H1 (cell line): ENCODE data around the gene STIM2. TPM values are rescaled to one million over a fixed set of nuclear protein-coding genes. Genes with fewer than 3 reads are reported as not detected.

Source experiments
- CTCF ChIA-PET: fragments of 300-600 bp; sonication (Branson Sonifier 250); formaldehyde crosslinking; loops from one replicate; lab custom pipeline; 2021; ENCODE audit not compliant: partially characterized antibody; lab: Charles Lee
- POLR2A ChIA-PET: fragments of 300-600 bp; sonication (Branson Sonifier 250); formaldehyde crosslinking; loops from one replicate; lab custom pipeline; 2021; ENCODE audit warnings: inconsistent platforms; ENCODE audit not compliant: partially characterized antibody; lab: Charles Lee
- DNase-seq, 2 experiments: peaks; one replicate each; pipeline versions ENCODE4 v3.0.0 to v3.0.0-alpha.2; 2010 to 2022; ENCODE audit warnings: low spot score in 2 of 2, low read depth in 1 of 2, mixed read lengths in 1 of 2
- FAIRE-seq: peaks from 2 replicates; lab custom pipeline; 2011; peaks lifted over from hg19 to GRCh38; lab: Jason Lieb, UNC
- H2AFZ ChIP-seq: 2 replicates; pipeline ENCODE4 v1.8.1; 2012; ENCODE audit warnings: low read length, inconsistent platforms
- H2AK5ac ChIP-seq: 2 replicates; pipeline ENCODE4 v1.6.1; 2013; ENCODE audit warnings: low read depth, low read length
- H2BK120ac ChIP-seq: replicated peaks from 2 replicates; pipeline ENCODE3; 2013; ENCODE audit warnings: low read depth, low read length, inconsistent platforms
- H2BK12ac ChIP-seq: 2 replicates; pipeline ENCODE4 v1.6.1; 2013; ENCODE audit warnings: low read depth, low read length
- H2BK15ac ChIP-seq: 2 replicates; pipeline ENCODE4 v1.6.1; 2013; ENCODE audit warnings: low read length
- H2BK20ac ChIP-seq: 2 replicates; pipeline ENCODE4 v1.6.1; 2013; ENCODE audit warnings: low read length
- H2BK5ac ChIP-seq: 2 replicates; pipeline ENCODE4 v1.6.1; 2013; ENCODE audit warnings: low read depth, low read length
- H3K14ac ChIP-seq: 2 replicates; pipeline ENCODE4 v1.6.1; 2013; ENCODE audit warnings: inconsistent platforms; ENCODE audit not compliant: insufficient read length
- H3K18ac ChIP-seq: 2 replicates; pipeline ENCODE4 v1.6.1; 2013; ENCODE audit warnings: low read length; ENCODE audit errors: extremely low read depth
- H3K23ac ChIP-seq: 2 replicates; pipeline ENCODE4 v1.6.1; 2013; ENCODE audit warnings: inconsistent platforms; ENCODE audit not compliant: insufficient read length
- H3K23me2 ChIP-seq: 2 replicates; pipeline ENCODE4 v1.6.1; 2013; ENCODE audit warnings: low read depth, low read length
- H3K27ac ChIP-seq: 2 replicates; pipeline ENCODE4 v1.6.1; 2011; ENCODE audit warnings: low read depth, low read length, inconsistent platforms
- H3K27me3 ChIP-seq, 4 experiments: replicated peaks in 1 of 4; 1 replicate in 1 of 4; 2 replicates in 3 of 4; pipeline versions ENCODE4 v1.6.1 to v1.8.1; 2011 to 2013; ENCODE audit warnings: low read length in 3 of 4, mild to moderate bottlenecking in 3 of 4, inconsistent platforms in 2 of 4, mixed read lengths in 2 of 4, moderate library complexity in 1 of 4; ENCODE audit not compliant: control insufficient read depth in 3 of 4, insufficient read depth in 3 of 4; ENCODE audit errors: extremely low read depth in 1 of 4
- H3K36me3 ChIP-seq, 4 experiments: 2 replicates each; pipeline versions ENCODE4 v1.6.1 to v1.8.1; 2011 to 2013; ENCODE audit warnings: mild to moderate bottlenecking in 4 of 4, low read length in 3 of 4, moderate library complexity in 2 of 4, control low read depth in 1 of 4, inconsistent platforms in 1 of 4; ENCODE audit not compliant: insufficient read depth in 4 of 4, control insufficient read depth in 2 of 4
- H3K4ac ChIP-seq: replicated peaks from 2 replicates; pipeline ENCODE3; 2013; ENCODE audit warnings: low read length, low read depth, mixed read lengths, inconsistent platforms; ENCODE audit not compliant: insufficient read length
- H3K4me1 ChIP-seq, 4 experiments: replicated peaks in 1 of 4; 1 replicate in 1 of 4; 2 replicates in 3 of 4; pipeline versions ENCODE4 v1.6.1 to v1.8.1; 2011 to 2013; ENCODE audit warnings: low read length in 3 of 4, inconsistent platforms in 2 of 4, mixed read lengths in 1 of 4; ENCODE audit not compliant: insufficient read depth in 4 of 4, control insufficient read depth in 3 of 4
- H3K4me2 ChIP-seq, 2 experiments: 2 replicates each; pipeline versions ENCODE4 v1.6.1 to v1.8.1; 2011 to 2013; ENCODE audit warnings: low read depth in 2 of 2, low read length in 2 of 2, control low read depth in 1 of 2, inconsistent platforms in 1 of 2, mild to moderate bottlenecking in 1 of 2; ENCODE audit not compliant: insufficient read depth in 1 of 2
- H3K4me3 ChIP-seq, 4 experiments: fragments of 200-600, 300-600 bp in 1 of 4; sonication (generic), shearing (Covaris generic), sonication (Bioruptor Twin) in 1 of 4; 2 replicates each; pipeline versions ENCODE4 v1.5.1 to v1.8.1; 2011 to 2016; ENCODE audit warnings: low read length in 4 of 4, low read depth in 3 of 4, control low read depth in 2 of 4, inconsistent platforms in 2 of 4, mild to moderate bottlenecking in 2 of 4, mixed read lengths in 1 of 4, moderate library complexity in 1 of 4; ENCODE audit not compliant: insufficient read depth in 2 of 4; ENCODE audit errors: extremely low read depth in 1 of 4
- H3K56ac ChIP-seq: replicated peaks from 2 replicates; pipeline ENCODE3; 2013; ENCODE audit warnings: low read depth, mild to moderate bottlenecking, mixed read lengths, low read length, inconsistent platforms; ENCODE audit not compliant: insufficient read length
- H3K79me1 ChIP-seq: 2 replicates; pipeline ENCODE4 v1.6.1; 2013; ENCODE audit warnings: low read depth, low read length, control low read depth
- H3K79me2 ChIP-seq, 2 experiments: 2 replicates each; pipeline versions ENCODE4 v1.6.1 to v1.8.1; 2012 to 2013; ENCODE audit warnings: low read length in 2 of 2, mild to moderate bottlenecking in 2 of 2, inconsistent platforms in 1 of 2; ENCODE audit not compliant: insufficient read depth in 2 of 2, control insufficient read depth in 1 of 2
- H3K9ac ChIP-seq, 4 experiments: replicated peaks in 1 of 4; 1 replicate in 1 of 4; 2 replicates in 3 of 4; pipeline versions ENCODE4 v1.6.1 to v1.8.1; 2011 to 2013; ENCODE audit warnings: low read depth in 3 of 4, low read length in 3 of 4, control low read depth in 2 of 4, mild to moderate bottlenecking in 2 of 4, moderate library complexity in 2 of 4, inconsistent platforms in 1 of 4; ENCODE audit errors: extremely low read depth in 1 of 4
- H3K9me3 ChIP-seq, 2 experiments: 2 replicates each; pipeline versions ENCODE4 v1.6.1 to v1.8.1; 2012 to 2013; ENCODE audit warnings: mild to moderate bottlenecking in 2 of 2, moderate library complexity in 2 of 2, control low read depth in 1 of 2, inconsistent platforms in 1 of 2, low read depth in 1 of 2, low read length in 1 of 2, mixed read lengths in 1 of 2; ENCODE audit not compliant: insufficient read depth in 2 of 2
- H4K20me1 ChIP-seq, 2 experiments: replicated peaks in 1 of 2; 2 replicates each; pipeline versions ENCODE3 to v1.8.1; 2011 to 2013; ENCODE audit warnings: inconsistent platforms in 2 of 2, low read length in 2 of 2, mild to moderate bottlenecking in 1 of 2; ENCODE audit not compliant: insufficient read depth in 2 of 2, control insufficient read depth in 1 of 2
- H4K5ac ChIP-seq: 2 replicates; pipeline ENCODE4 v1.6.1; 2013; ENCODE audit warnings: low read length, low read depth, mixed read lengths, inconsistent platforms; ENCODE audit not compliant: insufficient read length
- H4K8ac ChIP-seq: 2 replicates; pipeline ENCODE4 v1.8.0; 2013; ENCODE audit warnings: mild to moderate bottlenecking, moderate library complexity, low read length, inconsistent platforms; ENCODE audit not compliant: insufficient read depth; ENCODE audit errors: extremely low read depth
- H4K91ac ChIP-seq: replicated peaks from 2 replicates; pipeline ENCODE3; 2013; ENCODE audit warnings: low read length, mixed read lengths, inconsistent platforms; ENCODE audit not compliant: insufficient read length
- CTCF ChIP-seq, 3 experiments: IDR thresholded peaks; 1 replicate in 2 of 3; 2 replicates in 1 of 3; pipeline versions ENCODE4 v1.5.1 to v1.6.1; 2011; ENCODE audit warnings: low read length in 3 of 3, mild to moderate bottlenecking in 3 of 3, inconsistent platforms in 2 of 3, low read depth in 1 of 3, moderate library complexity in 1 of 3; ENCODE audit not compliant: insufficient read depth in 1 of 3; ENCODE audit errors: control extremely low read depth in 1 of 3
- EP300 ChIP-seq, 2 experiments: IDR thresholded peaks; 1 replicate in 1 of 2; 2 replicates in 1 of 2; pipeline ENCODE4 v1.6.1; 2011 to 2012; ENCODE audit warnings: low read depth in 2 of 2, low read length in 2 of 2, mild to moderate bottlenecking in 2 of 2, borderline replicate concordance in 1 of 2, inconsistent platforms in 1 of 2, moderate library complexity in 1 of 2
- GTF2F1 ChIP-seq: IDR thresholded peaks from 2 replicates; pipeline ENCODE4 v1.6.1; 2012; ENCODE audit warnings: low read depth, low read length, improper control_type of control experiment, borderline replicate concordance
- HDAC2 ChIP-seq, 2 experiments: fragments of 300-600 bp in 1 of 2; sonication (generic) in 1 of 2; IDR thresholded peaks; 2 replicates each; pipeline ENCODE4 v1.6.1; 2011 to 2012; ENCODE audit warnings: low read depth in 2 of 2, low read length in 2 of 2, mild to moderate bottlenecking in 2 of 2, moderate library complexity in 2 of 2, borderline replicate concordance in 1 of 2, inconsistent platforms in 1 of 2
- HDAC6 ChIP-seq: IDR thresholded peaks from one replicate; pipeline ENCODE4 v1.7.1; 2012; ENCODE audit warnings: low read depth, mild to moderate bottlenecking, inconsistent platforms, low read length, moderate library complexity
- JUN ChIP-seq: IDR thresholded peaks from 2 replicates; pipeline ENCODE4 v1.6.1; 2011; ENCODE audit warnings: low read depth, mild to moderate bottlenecking, improper control_type of control experiment, low read length
- MAFK ChIP-seq: IDR thresholded peaks from 2 replicates; pipeline ENCODE4 v1.6.1; 2012; ENCODE audit warnings: low read depth, mild to moderate bottlenecking, improper control_type of control experiment, low read length
- RXRA ChIP-seq: IDR thresholded peaks from 2 replicates; pipeline ENCODE4 v1.6.1; 2011; ENCODE audit warnings: low read depth, mild to moderate bottlenecking, low read length, moderate library complexity; ENCODE audit not compliant: insufficient read depth
- SIRT6 ChIP-seq: IDR thresholded peaks from one replicate; pipeline ENCODE4 v1.7.1; 2012; ENCODE audit warnings: low read length, inconsistent platforms
- SP1 ChIP-seq: IDR thresholded peaks from 2 replicates; pipeline ENCODE4 v1.6.1; 2011; ENCODE audit warnings: low read depth, low read length
- SP2 ChIP-seq: IDR thresholded peaks from 2 replicates; pipeline ENCODE4 v1.6.1; 2012; ENCODE audit warnings: mild to moderate bottlenecking, low read length, inconsistent platforms
- TCF12 ChIP-seq: IDR thresholded peaks from 2 replicates; pipeline ENCODE4 v1.6.1; 2011; ENCODE audit warnings: low read depth, mild to moderate bottlenecking, low read length
- WGBS, 2 experiments: shearing (Covaris generic) in 1 of 2; methylation state at CpG; one replicate each; pipeline versions ENCODE4 v1.1.6 to v1.1.7; 2013 to 2015; ENCODE audit warnings: low lambda C conversion rate in 2 of 2, mixed read lengths in 2 of 2, inconsistent platforms in 1 of 2, low coverage in 1 of 2, missing lambda C conversion rate in 1 of 2; ENCODE audit not compliant: insufficient replicate concordance in 2 of 2, insufficient coverage in 1 of 2, insufficient read length in 1 of 2; ENCODE audit errors: extremely low coverage in 1 of 2, missing lambda C conversion rate in 1 of 2; 5-methylcytosine and 5-hydroxymethylcytosine counted together
- polyA plus RNA-seq, 7 experiments: library from polyadenylated mRNA; depleted of rRNA in 3 of 7; stranded (reverse) in 5 of 7; unstranded in 2 of 7; fragments of >200 nt in 5 of 7; fragments of 200-250 nt in 2 of 7; gene quantifications; 1 replicate in 5 of 7; 2 replicates in 1 of 7; 4 replicates in 1 of 7; pipeline versions ENCODE4 v1.2.1 to v1.2.3, GENCODE V29; 2011 to 2013; ENCODE audit warnings: missing spikeins in 2 of 7, mixed read lengths in 2 of 7
- total RNA-seq: library from RNA; stranded (reverse); fragmentation: NEBNext Ultra II Directional; extraction: Animal tissue kit (Norgen Biotek cat#: 25700); gene quantifications from 2 replicates; pipeline ENCODE4 v1.2.1, GENCODE V29; 2021

STIM2 gene
- total and polyA plus RNA-seq, 2 of the 8 experiments (the other 6 are each of a cell fraction or from before 2014, with no cell fraction given), result 22.9 to 23.0 TPM

GRCh38 chr4:27017623-27018022, 157.0 kb downstream of the STIM2 start:
- DNase-seq, result no peak
- Histone ChIP-seq H3K23ac (no peak overlapping the region), H3K23me2 (no peaks in the 10 kb centered on the region), H2BK20ac (no peak overlapping the region), H2AK5ac (no peak overlapping the region), H3K9me3 (no peaks in the 10 kb centered on the region), H3K4me3 (no peak overlapping the region), H3K4me2 (no peak overlapping the region), H3K27ac (no peak overlapping the region), H3K79me1 (no peaks in the 10 kb centered on the region), H4K20me1 (no peaks in the 10 kb centered on the region), H3K79me2 (no peaks in the 10 kb centered on the region), H3K14ac (no peak overlapping the region), H2BK12ac (no peak overlapping the region), H3K27me3 (no peaks in the 10 kb centered on the region), H2BK15ac (no peak overlapping the region), H3K4me1 (no peaks in the 10 kb centered on the region), H2BK5ac (no peak overlapping the region), H2AFZ (no peak overlapping the region), H4K8ac (no peak overlapping the region), H2BK120ac (no peak overlapping the region), H4K5ac (no peak overlapping the region), H3K36me3 (peaks cover 0 to 9% (median 0%) of the 10 kb centered on the region in 4 experiments; a peak in 3 of 8 replicates), H3K56ac (no peak overlapping the region), H3K18ac (no peak overlapping the region), H3K4ac (no peak overlapping the region), H4K91ac (no peak overlapping the region), H3K9ac (no peak overlapping the region)
- 96% methylated on average over 12 of the region's 12 CpGs; no CpG with 5 or more reads in 1 of the 2 experiments for WGBS, 2 experiments
- POLR2A ChIA-PET, result no interaction called here
- no peak for FAIRE-seq
- CTCF ChIA-PET, result no interaction called here
- TF ChIP-seq MAFK, result no peak
- no peak for TF ChIP-seq JUN
- TF ChIP-seq SP2, result no peak
- TF ChIP-seq HDAC6, result no peak
- no peak for TF ChIP-seq SP1
- no peak for TF ChIP-seq GTF2F1
- TF ChIP-seq EP300 (IDR thresholded peaks at IDR 0.05; ENCODE audit: borderline replicate concordance in 1 of 2, low read depth in 2 of 2, low read length in 2 of 2), result no peak
- no peak for TF ChIP-seq SIRT6
- TF ChIP-seq CTCF (IDR thresholded peaks at IDR 0.05; ENCODE audit: control extremely low read depth in 1 of 3, insufficient read depth in 1 of 3, low read depth in 1 of 3, low read length in 3 of 3), result no peak
- TF ChIP-seq HDAC2 (IDR thresholded peaks at IDR 0.05; ENCODE audit: borderline replicate concordance in 1 of 2, low read depth in 2 of 2, low read length in 2 of 2), result no peak
- no peak for TF ChIP-seq RXRA
- no peak for TF ChIP-seq TCF12
